Loucy (cell line): ENCODE measurements around the gene CDC42BPB.

ENCODE experiments used
- H2AFZ ChIP-seq: fragments of 200-600 bp; sonication (generic); 2 replicates; pipeline ENCODE4 v1.6.0; 2016; ENCODE audit warnings: antibody characterized with exemption, mild to moderate bottlenecking, low read length, moderate library complexity
- H3F3A ChIP-seq: fragments of 200-600 bp; 2 replicates; pipeline ENCODE4 v1.6.0; 2016; ENCODE audit warnings: antibody characterized with exemption, low read depth, mild to moderate bottlenecking
- H3K27me3 ChIP-seq: fragments of 200-600 bp; sonication (generic); 2 replicates; pipeline ENCODE4 v1.6.1; 2014; ENCODE audit warnings: low read length, mild to moderate bottlenecking; ENCODE audit not compliant: insufficient read depth, poor library complexity, severe bottlenecking
- H3K36me3 ChIP-seq: fragments of 200-600 bp; sonication (generic); 2 replicates; pipeline ENCODE4 v1.6.1; 2016; ENCODE audit warnings: low read length; ENCODE audit not compliant: insufficient read depth
- H3K4me1 ChIP-seq: fragments of 200-600 bp; sonication (generic); 2 replicates; pipeline ENCODE4 v1.5.1; 2014; ENCODE audit warnings: low read length, mild to moderate bottlenecking; ENCODE audit not compliant: insufficient read depth, poor library complexity, severe bottlenecking
- H3K4me2 ChIP-seq: fragments of 200-600 bp; sonication (generic); 2 replicates; pipeline ENCODE4 v1.6.0; 2014; ENCODE audit warnings: antibody characterized with exemption, low read length, low read depth, mild to moderate bottlenecking; ENCODE audit not compliant: poor library complexity, severe bottlenecking
- H3K4me3 ChIP-seq: fragments of 200-600 bp; sonication (generic); 2 replicates; pipeline ENCODE4 v1.5.1; 2014; ENCODE audit warnings: low read length, mild to moderate bottlenecking, mixed read lengths; ENCODE audit not compliant: poor library complexity, severe bottlenecking
- H3K79me2 ChIP-seq: fragments of 200-600 bp; sonication (generic); 2 replicates; pipeline ENCODE4 v1.6.1; 2014; ENCODE audit warnings: low read length; ENCODE audit not compliant: insufficient read depth
- H3K9ac ChIP-seq: fragments of 200-600 bp; sonication (generic); 2 replicates; pipeline ENCODE4 v1.6.0; 2014; ENCODE audit warnings: mild to moderate bottlenecking, low read depth, low read length, moderate library complexity; ENCODE audit not compliant: poor library complexity, severe bottlenecking
- H3K9me2 ChIP-seq: fragments of 200-600 bp; sonication (generic); replicated peaks from 2 replicates; pipeline ENCODE4 v1.6.1; 2016; ENCODE audit warnings: low read depth, low read length, mixed read lengths
- H3K9me3 ChIP-seq: fragments of 200-600 bp; sonication (generic); 2 replicates; pipeline ENCODE4 v1.6.1; 2014; ENCODE audit warnings: mild to moderate bottlenecking, antibody characterized with exemption, low read length, low read depth; ENCODE audit not compliant: insufficient read depth
- H4K20me1 ChIP-seq: fragments of 200-600 bp; sonication (generic); 2 replicates; pipeline ENCODE4 v1.6.0; 2014; ENCODE audit warnings: antibody characterized with exemption, low read length, mild to moderate bottlenecking; ENCODE audit not compliant: insufficient read depth, poor library complexity, severe bottlenecking
- EZH2phosphoT487 ChIP-seq: fragments of 200-600 bp; IDR thresholded peaks from 2 replicates; pipeline ENCODE4 v1.6.1; 2018; ENCODE audit warnings: antibody characterized with exemption, mild to moderate bottlenecking, moderate library complexity, borderline replicate concordance
- TF ChIP-seq, protein P1 (sequence below): fragments of 200-600 bp; sonication (generic); conservative IDR thresholded peaks from 2 replicates; pipeline ENCODE4 v1.5.1; 2014; ENCODE audit warnings: mild to moderate bottlenecking, antibody characterized with exemption, low read length

The CDC42BPB gene

DNA sequence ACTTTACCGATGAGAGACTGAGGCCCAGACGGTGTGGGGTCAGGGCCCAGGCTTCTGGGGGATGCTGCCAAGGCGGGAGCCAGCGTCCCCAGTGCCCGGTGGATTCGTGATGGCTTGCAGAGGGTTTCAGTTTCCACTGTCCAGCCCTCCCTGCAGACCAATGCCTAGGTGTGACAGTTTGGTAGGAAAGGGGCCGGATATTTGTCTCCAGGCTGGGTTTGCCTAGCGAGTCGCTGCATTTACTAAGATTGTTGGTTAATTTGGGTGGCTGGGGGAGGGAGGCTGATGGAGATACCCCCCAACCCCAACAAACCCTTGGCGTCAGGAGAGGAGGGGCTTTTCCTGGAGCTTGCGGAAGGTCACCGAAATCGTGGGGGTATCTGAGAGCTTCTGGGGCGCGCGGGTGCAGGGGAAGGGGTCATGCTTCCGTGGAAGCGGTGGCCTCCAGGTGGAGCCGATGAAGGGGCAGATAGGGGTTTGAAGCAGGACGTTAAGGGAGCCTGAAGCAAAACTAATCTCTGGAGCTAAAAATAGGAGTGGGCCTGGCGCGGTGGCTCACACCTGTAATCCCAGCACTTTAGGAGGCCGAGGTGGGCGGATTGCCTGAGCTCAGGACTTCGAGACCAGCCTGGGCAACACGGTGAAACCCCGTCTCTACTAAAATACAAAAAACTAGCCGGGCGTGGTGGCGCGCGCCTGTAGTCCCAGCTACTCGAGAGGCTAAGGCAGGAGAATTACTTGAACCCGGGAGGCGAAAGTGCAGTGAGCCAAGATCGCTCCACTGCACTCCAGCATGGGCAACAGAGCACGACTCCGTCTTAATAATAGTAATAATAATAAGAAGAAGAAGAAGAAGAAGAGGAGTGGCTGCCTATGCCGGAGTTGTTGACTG, 1.1 kb upstream of the CDC42BPB start:
- no peaks in the 10 kb centered on the region for H3K36me3 ChIP-seq
- no peaks in the 10 kb centered on the region for H3K9me3 ChIP-seq
- H2AFZ ChIP-seq = no peak overlapping the region
- no peaks in the 10 kb centered on the region for H3K79me2 ChIP-seq
- H3K27me3 ChIP-seq = no peaks in the 10 kb centered on the region
- no peak overlapping the region for H3K4me3 ChIP-seq
- H3K9ac ChIP-seq = no peak overlapping the region
- H3K9me2 ChIP-seq = no peaks in the 10 kb centered on the region
- H3F3A ChIP-seq = no peaks in the 10 kb centered on the region
- no peaks in the 10 kb centered on the region for H4K20me1 ChIP-seq
- no peak for TF ChIP-seq EZH2phosphoT487
- TF ChIP-seq, protein P1, sequence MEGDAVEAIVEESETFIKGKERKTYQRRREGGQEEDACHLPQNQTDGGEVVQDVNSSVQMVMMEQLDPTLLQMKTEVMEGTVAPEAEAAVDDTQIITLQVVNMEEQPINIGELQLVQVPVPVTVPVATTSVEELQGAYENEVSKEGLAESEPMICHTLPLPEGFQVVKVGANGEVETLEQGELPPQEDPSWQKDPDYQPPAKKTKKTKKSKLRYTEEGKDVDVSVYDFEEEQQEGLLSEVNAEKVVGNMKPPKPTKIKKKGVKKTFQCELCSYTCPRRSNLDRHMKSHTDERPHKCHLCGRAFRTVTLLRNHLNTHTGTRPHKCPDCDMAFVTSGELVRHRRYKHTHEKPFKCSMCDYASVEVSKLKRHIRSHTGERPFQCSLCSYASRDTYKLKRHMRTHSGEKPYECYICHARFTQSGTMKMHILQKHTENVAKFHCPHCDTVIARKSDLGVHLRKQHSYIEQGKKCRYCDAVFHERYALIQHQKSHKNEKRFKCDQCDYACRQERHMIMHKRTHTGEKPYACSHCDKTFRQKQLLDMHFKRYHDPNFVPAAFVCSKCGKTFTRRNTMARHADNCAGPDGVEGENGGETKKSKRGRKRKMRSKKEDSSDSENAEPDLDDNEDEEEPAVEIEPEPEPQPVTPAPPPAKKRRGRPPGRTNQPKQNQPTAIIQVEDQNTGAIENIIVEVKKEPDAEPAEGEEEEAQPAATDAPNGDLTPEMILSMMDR = no peak
- no peaks in the 10 kb centered on the region for H3K4me1 ChIP-seq
- no peak overlapping the region for H3K4me2 ChIP-seq

DNA sequence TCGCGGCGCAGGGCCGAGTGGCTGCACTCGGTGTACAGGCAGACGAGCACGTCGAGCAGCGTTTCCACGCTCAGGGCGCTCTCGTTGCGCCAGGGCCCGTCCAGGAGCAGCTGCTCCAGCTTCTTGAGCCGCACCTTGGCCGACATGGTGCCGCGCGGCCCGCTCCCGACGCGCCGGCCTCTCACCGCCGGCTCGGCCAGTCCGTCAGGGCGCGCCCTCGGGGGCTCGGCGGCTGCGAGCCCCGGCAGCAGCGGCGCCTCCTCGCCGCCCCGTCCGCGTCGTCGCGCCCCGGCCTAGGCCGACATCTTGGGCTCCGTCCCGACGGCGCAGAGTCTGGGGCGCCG, 349 bp downstream of the CDC42BPB start:
- H3F3A ChIP-seq = no peaks in the 10 kb centered on the region
- no peaks in the 10 kb centered on the region for H4K20me1 ChIP-seq
- H3K27me3 ChIP-seq = no peaks in the 10 kb centered on the region
- TF ChIP-seq, protein P1 = no peak
- TF ChIP-seq EZH2phosphoT487 = no peak
- H3K79me2 ChIP-seq = no peaks in the 10 kb centered on the region
- H2AFZ ChIP-seq = no peak overlapping the region
- H3K9ac ChIP-seq = no peak overlapping the region
- no peak overlapping the region for H3K4me3 ChIP-seq
- no peak overlapping the region for H3K4me2 ChIP-seq
- no peaks in the 10 kb centered on the region for H3K36me3 ChIP-seq
- H3K4me1 ChIP-seq = no peaks in the 10 kb centered on the region
- H3K9me3 ChIP-seq = no peaks in the 10 kb centered on the region
- no peaks in the 10 kb centered on the region for H3K9me2 ChIP-seq

DNA sequence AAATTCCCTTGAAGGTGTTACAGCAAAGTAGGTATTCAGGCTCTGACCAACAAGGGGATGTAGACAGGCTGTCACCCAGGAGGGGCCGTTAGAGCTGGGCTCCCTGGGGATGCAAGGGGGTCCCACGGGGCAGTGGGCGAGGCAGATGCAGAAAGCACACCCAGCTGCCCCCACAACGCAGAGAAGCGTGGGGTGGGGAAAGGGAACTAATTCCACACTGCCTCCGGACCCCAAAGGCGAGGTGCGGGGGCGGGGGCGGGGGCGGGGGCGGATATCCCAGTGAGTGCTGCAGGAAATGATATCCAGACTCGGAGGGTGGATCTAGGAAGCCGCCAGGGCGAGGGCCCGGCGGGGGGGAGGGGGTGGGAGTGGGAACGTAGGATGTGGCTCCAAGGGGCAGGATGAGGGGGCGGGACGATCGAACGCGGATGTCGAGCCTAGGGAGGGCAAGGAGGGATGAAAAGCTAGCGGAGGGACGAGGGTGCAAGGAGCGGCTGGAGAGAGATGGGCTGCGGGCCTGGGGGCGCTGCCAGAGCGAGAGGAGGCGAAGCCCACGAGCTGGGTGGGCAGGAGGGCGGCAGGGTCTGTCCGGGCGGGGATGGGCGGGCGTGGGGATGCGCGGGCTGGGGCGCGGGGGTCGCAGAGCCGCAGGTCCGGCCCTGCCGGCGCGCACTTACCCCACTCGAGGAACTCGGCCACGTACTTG, 874 bp downstream of the CDC42BPB start:
- no peak overlapping the region for H3K4me3 ChIP-seq
- H3K9me3 ChIP-seq = no peaks in the 10 kb centered on the region
- no peaks in the 10 kb centered on the region for H3K79me2 ChIP-seq
- no peak overlapping the region for H3K9ac ChIP-seq
- no peaks in the 10 kb centered on the region for H3K4me1 ChIP-seq
- H3F3A ChIP-seq = no peaks in the 10 kb centered on the region
- no peaks in the 10 kb centered on the region for H3K36me3 ChIP-seq
- no peaks in the 10 kb centered on the region for H3K9me2 ChIP-seq
- TF ChIP-seq EZH2phosphoT487 = no peak
- TF ChIP-seq, protein P1 = no peak
- no peaks in the 10 kb centered on the region for H4K20me1 ChIP-seq
- H3K27me3 ChIP-seq = no peaks in the 10 kb centered on the region
- H3K4me2 ChIP-seq = no peak overlapping the region
- no peak overlapping the region for H2AFZ ChIP-seq
